ENCODE results near the gene MS4A1. TPM values are rescaled to one million over a fixed set of nuclear protein-coding genes. Genes with fewer than 3 reads are reported as not detected.

Gene MS4A1
- total RNA-seq = 1 to 10 TPM; 1.7 to 2.1 TPM

- CTCF ChIA-PET = no interaction called here
- Mint-ChIP-seq H3K27me3 (peaks cover 5% of the 10 kb centered on the region), H3K36me3 (ENCODE audit: low read depth) (no peaks in the 10 kb centered on the region), H3K4me1 (ENCODE audit: low read depth) (peaks cover 18% of the 10 kb centered on the region), H3K9me3 (no peaks in the 10 kb centered on the region), H3K27ac (peak within 1 kb of the TSS; percentile 61), H3K4me3 (no peak within 1 kb of the TSS)
- ATAC-seq (peak; percentile 45), DNase-seq (no peak)
- POLR2A ChIA-PET = no interaction called here
- intact Hi-C loops (cut with micrococcal nuclease) = no loop called here
- TF ChIP-seq, protein P1, sequence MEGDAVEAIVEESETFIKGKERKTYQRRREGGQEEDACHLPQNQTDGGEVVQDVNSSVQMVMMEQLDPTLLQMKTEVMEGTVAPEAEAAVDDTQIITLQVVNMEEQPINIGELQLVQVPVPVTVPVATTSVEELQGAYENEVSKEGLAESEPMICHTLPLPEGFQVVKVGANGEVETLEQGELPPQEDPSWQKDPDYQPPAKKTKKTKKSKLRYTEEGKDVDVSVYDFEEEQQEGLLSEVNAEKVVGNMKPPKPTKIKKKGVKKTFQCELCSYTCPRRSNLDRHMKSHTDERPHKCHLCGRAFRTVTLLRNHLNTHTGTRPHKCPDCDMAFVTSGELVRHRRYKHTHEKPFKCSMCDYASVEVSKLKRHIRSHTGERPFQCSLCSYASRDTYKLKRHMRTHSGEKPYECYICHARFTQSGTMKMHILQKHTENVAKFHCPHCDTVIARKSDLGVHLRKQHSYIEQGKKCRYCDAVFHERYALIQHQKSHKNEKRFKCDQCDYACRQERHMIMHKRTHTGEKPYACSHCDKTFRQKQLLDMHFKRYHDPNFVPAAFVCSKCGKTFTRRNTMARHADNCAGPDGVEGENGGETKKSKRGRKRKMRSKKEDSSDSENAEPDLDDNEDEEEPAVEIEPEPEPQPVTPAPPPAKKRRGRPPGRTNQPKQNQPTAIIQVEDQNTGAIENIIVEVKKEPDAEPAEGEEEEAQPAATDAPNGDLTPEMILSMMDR (IDR thresholded peaks at IDR 0.05) = no peak
These were observed at the start of gene MS4A1 for GRCh38 chr11:60455531-60456042. MS4A1 (plus strand) TSS chr11:60455847; CDS start chr11:60462375, 6,528 bp downstream.

GRCh38 chr11:60420015-60420414 is 35.6 kb upstream of the MS4A1 start:
- Mint-ChIP-seq H3K27me3 (peaks cover 15% of the 10 kb centered on the region), H3K4me1 (ENCODE audit: low read depth) (no peaks in the 10 kb centered on the region), H3K4me3 (no peak overlapping the region), H3K36me3 (ENCODE audit: low read depth) (no peaks in the 10 kb centered on the region), H3K27ac (no peak overlapping the region), H3K9me3 (no peaks in the 10 kb centered on the region)
- intact Hi-C loops (cut with micrococcal nuclease) = no loop called here
- DNase-seq (no peak), ATAC-seq (no peak)
- TF ChIP-seq, protein P1 (IDR thresholded peaks at IDR 0.05) = no peak
- POLR2A ChIA-PET = no interaction called here
- CTCF ChIA-PET = no interaction called here

- H3K4me1 Mint-ChIP-seq (ENCODE audit: low read depth) = no peaks in the 10 kb centered on the region
- intact Hi-C loops (cut with micrococcal nuclease) = no loop called here
- no peak for DNase-seq
- peaks cover 4% of the 10 kb centered on the region for H3K27me3 Mint-ChIP-seq
- ChIA-PET POLR2A (no interaction called here), CTCF (no interaction called here)
- no peaks in the 10 kb centered on the region for H3K9me3 Mint-ChIP-seq
- H3K36me3 Mint-ChIP-seq (ENCODE audit: low read depth) = no peaks in the 10 kb centered on the region
- H3K27ac Mint-ChIP-seq = no peak overlapping the region
- TF ChIP-seq, protein P1 (IDR thresholded peaks at IDR 0.05) = no peak
- no peak for ATAC-seq
- no peak overlapping the region for H3K4me3 Mint-ChIP-seq
These were observed 33.0 kb upstream of the MS4A1 start for GRCh38 chr11:60422609-60423008.

GRCh38 chr11:60428517-60428916 is 27.1 kb upstream of the MS4A1 start:
- no peaks in the 10 kb centered on the region for H3K36me3 Mint-ChIP-seq (ENCODE audit: low read depth)
- no peak overlapping the region for H3K4me3 Mint-ChIP-seq
- no peak overlapping the region for H3K27ac Mint-ChIP-seq
- peaks cover 9% of the 10 kb centered on the region for H3K27me3 Mint-ChIP-seq
- DNase-seq (no peak), ATAC-seq (no peak)
- intact Hi-C loops (cut with micrococcal nuclease) = no loop called here
- no peaks in the 10 kb centered on the region for H3K9me3 Mint-ChIP-seq
- ChIA-PET CTCF (no interaction called here), POLR2A (no interaction called here)
- TF ChIP-seq, protein P1 (IDR thresholded peaks at IDR 0.05) = no peak
- H3K4me1 Mint-ChIP-seq (ENCODE audit: low read depth) = no peaks in the 10 kb centered on the region

DNA sequence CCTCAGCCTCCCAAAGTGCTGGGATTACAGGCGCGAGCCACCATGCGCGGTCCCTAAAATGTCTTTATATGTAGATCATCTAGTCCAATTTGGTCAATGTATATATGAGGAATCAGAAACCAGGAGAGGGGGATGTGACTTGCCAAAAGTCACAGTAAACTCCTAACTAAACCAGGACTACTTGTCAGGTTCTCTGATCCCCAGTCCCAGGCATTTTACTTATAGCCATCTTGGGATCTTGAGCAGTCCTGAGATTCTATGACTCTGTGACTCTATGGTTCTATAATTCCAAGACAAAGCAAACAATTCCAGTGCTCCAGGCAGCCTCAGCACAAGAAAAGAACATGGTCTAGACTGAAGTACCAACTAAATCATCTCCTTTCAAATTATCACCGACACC is 26.4 kb upstream of the MS4A1 start, which contains the start of gene MS4A5:
Gene MS4A5 (plus strand): TSS at position 301 of the 400 bp plus-strand sequence. CDS start 103 bp downstream, outside the sequence.
- DNase-seq (no peak), ATAC-seq (no peak)
- Mint-ChIP-seq H3K27me3 (peaks cover 9% of the 10 kb centered on the region), H3K9me3 (no peaks in the 10 kb centered on the region), H3K4me3 (no peak within 1 kb of the TSS), H3K36me3 (ENCODE audit: low read depth) (no peaks in the 10 kb centered on the region), H3K4me1 (ENCODE audit: low read depth) (no peaks in the 10 kb centered on the region), H3K27ac (no peak within 1 kb of the TSS)
- POLR2A ChIA-PET = no interaction called here
- intact Hi-C loops (cut with micrococcal nuclease) = no loop called here
- CTCF ChIA-PET = no interaction called here
- TF ChIP-seq, protein P1 (IDR thresholded peaks at IDR 0.05) = no peak
